ENCODE results near the gene ASH1L. TPM values are rescaled to one million over a fixed set of nuclear protein-coding genes. Genes with fewer than 3 reads are reported as not detected.

Gene ASH1L
- total and polyA plus RNA-seq, 2 donors (not counting 3 experiments of a cell fraction or from before 2014, with no cell fraction given), result 11.6 to 29.2 TPM

- dilution Hi-C loops (cut with MboI; ENCODE audit: extremely low pct_ligation_motif_present, low sequenced_read_pairs), result no loop called here
- H3K27ac ChIP-seq (ENCODE audit: insufficient read depth, low read depth, low read length), result no peak overlapping the region
- TF ChIP-seq FOS (IDR thresholded peaks at IDR 0.05; ENCODE audit: borderline replicate concordance, insufficient read depth, low read length), result no peak
- TF ChIP-seq EZH2 (IDR thresholded peaks at IDR 0.05; ENCODE audit: borderline replicate concordance, low read depth, low read length, severe bottlenecking), result no peak
- TF ChIP-seq, protein P1, sequence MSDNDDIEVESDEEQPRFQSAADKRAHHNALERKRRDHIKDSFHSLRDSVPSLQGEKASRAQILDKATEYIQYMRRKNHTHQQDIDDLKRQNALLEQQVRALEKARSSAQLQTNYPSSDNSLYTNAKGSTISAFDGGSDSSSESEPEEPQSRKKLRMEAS (IDR thresholded peaks at IDR 0.05; ENCODE audit: insufficient read depth, insufficient read length), result no peak
- no peak for TF ChIP-seq GATA2 (IDR thresholded peaks at IDR 0.05; ENCODE audit: insufficient read depth, insufficient read length, low read depth, low read length)
- no peak for TF ChIP-seq POLR2AphosphoS5 (IDR thresholded peaks at IDR 0.05; ENCODE audit: insufficient read depth, low read depth, low read length)
- no peak for TF ChIP-seq JUN (IDR thresholded peaks at IDR 0.05; ENCODE audit: borderline replicate concordance, insufficient read depth, insufficient read length, low read depth)
- TF ChIP-seq, protein P2, sequence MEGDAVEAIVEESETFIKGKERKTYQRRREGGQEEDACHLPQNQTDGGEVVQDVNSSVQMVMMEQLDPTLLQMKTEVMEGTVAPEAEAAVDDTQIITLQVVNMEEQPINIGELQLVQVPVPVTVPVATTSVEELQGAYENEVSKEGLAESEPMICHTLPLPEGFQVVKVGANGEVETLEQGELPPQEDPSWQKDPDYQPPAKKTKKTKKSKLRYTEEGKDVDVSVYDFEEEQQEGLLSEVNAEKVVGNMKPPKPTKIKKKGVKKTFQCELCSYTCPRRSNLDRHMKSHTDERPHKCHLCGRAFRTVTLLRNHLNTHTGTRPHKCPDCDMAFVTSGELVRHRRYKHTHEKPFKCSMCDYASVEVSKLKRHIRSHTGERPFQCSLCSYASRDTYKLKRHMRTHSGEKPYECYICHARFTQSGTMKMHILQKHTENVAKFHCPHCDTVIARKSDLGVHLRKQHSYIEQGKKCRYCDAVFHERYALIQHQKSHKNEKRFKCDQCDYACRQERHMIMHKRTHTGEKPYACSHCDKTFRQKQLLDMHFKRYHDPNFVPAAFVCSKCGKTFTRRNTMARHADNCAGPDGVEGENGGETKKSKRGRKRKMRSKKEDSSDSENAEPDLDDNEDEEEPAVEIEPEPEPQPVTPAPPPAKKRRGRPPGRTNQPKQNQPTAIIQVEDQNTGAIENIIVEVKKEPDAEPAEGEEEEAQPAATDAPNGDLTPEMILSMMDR (IDR thresholded peaks at IDR 0.05; ENCODE audit: extremely low read depth in 1 of 2, insufficient read depth in 1 of 2, low read depth in 1 of 2, low read length in 2 of 2), result no peak
- TF ChIP-seq MYC (IDR thresholded peaks at IDR 0.05; ENCODE audit: low read depth, low read length), result no peak
- H3K9ac ChIP-seq (replicated peaks; ENCODE audit: extremely low read depth, insufficient read depth, low read length), result no peak overlapping the region
- no peak overlapping the region for H2AFZ ChIP-seq (ENCODE audit: low read depth, low read length)
- ChIA-PET POLR2A (no interaction called here), CTCF (no interaction called here)
- no peaks in the 10 kb centered on the region for H3K36me3 ChIP-seq (ENCODE audit: control insufficient read depth in 2 of 2, extremely low read depth in 1 of 2, insufficient read depth in 2 of 2, low read length in 2 of 2)
- intact Hi-C loops (cut with micrococcal nuclease), result no loop called here
- no TSS peak for BruUV-seq (replicated peaks)
- DNase-seq (ENCODE audit: low read depth, low spot score) (no peak), FAIRE-seq (no peak)
- peaks cover 14% of the 10 kb centered on the region for H3K79me2 ChIP-seq (ENCODE audit: control insufficient read depth, insufficient read depth, low read length)
- no peak overlapping the region for H3K4me3 ChIP-seq (replicated peaks in 1 of 3; ENCODE audit: insufficient read depth in 1 of 3, low read depth in 1 of 3, low read length in 3 of 3)
- H4K20me1 ChIP-seq (replicated peaks; ENCODE audit: control insufficient read depth, extremely low read depth, insufficient read depth, low read length), result no peaks in the 10 kb centered on the region
- H3K9me3 ChIP-seq (replicated peaks; ENCODE audit: control insufficient read depth, insufficient read depth, low read length), result no peaks in the 10 kb centered on the region
- no peaks in the 10 kb centered on the region for H3K4me1 ChIP-seq (ENCODE audit: control insufficient read depth, extremely low read depth, insufficient read depth, low read length)
- H3K4me2 ChIP-seq (ENCODE audit: insufficient read depth, low read length), result no peak overlapping the region
- no peaks in the 10 kb centered on the region for H3K27me3 ChIP-seq (ENCODE audit: control insufficient read depth in 2 of 2, insufficient read depth in 2 of 2, low read length in 2 of 2)
- no peaks in the 10 kb centered on the region for H3K9me1 ChIP-seq (replicated peaks; ENCODE audit: control insufficient read depth, extremely low read depth, insufficient read depth, low read length)
Observed at GRCh38 chr1:155570593-155570990, 8.0 kb upstream of the ASH1L start.

All from endothelial cell of umbilical vein (primary cell).